Prostate gland (tissue), 2 donors: ENCODE data around the gene NLRP10. TPM values are rescaled to one million over a fixed set of nuclear protein-coding genes. Genes with fewer than 3 reads are reported as not detected.

ENCODE experiments used
- DNase-seq: peaks from one replicate; pipeline ENCODE4 v3.0.0-alpha.2; 2019; ENCODE audit warnings: low spot score
- H3K27ac ChIP-seq, 2 donors: fragments of 200-600 bp; sonication (generic); 2 replicates each; pipeline ENCODE4 v1.5.1; 2017 to 2019
- H3K27me3 ChIP-seq: fragments of 200-600 bp; sonication (generic); replicated peaks from 2 replicates; pipeline ENCODE4 v1.5.1; 2019; ENCODE audit not compliant: insufficient read depth
- H3K36me3 ChIP-seq, 2 donors: fragments of 200-600 bp; sonication (generic); 1 replicate in 1 of 2; 2 replicates in 1 of 2; pipeline versions ENCODE4 v1.5.1 to v1.8.1; 2017 to 2019
- H3K4me1 ChIP-seq: fragments of 200-600 bp; sonication (generic); replicated peaks from 2 replicates; pipeline ENCODE4 v1.5.1; 2019
- H3K4me3 ChIP-seq, 2 donors: fragments of 200-600 bp; sonication (generic); 2 replicates each; pipeline ENCODE4 v1.5.1; 2017 to 2019
- H3K9me3 ChIP-seq: fragments of 200-600 bp; sonication (generic); 2 replicates; pipeline ENCODE4 v1.5.1; 2017
- POLR2A ChIP-seq: fragments of 450-650 bp; IDR thresholded peaks from one replicate; pipeline ENCODE4 v1.6.1; 2016; ENCODE audit warnings: antibody characterized with exemption, mild to moderate bottlenecking
- POLR2AphosphoS5 ChIP-seq: sonication (generic); formaldehyde crosslinking; IDR thresholded peaks from one replicate; pipeline ENCODE4 v1.6.1; 2017; ENCODE audit warnings: antibody characterized with exemption
- WGBS: methylation state at CpG from one replicate; pipeline ENCODE4 v1.1.5; 2018; 5-methylcytosine and 5-hydroxymethylcytosine counted together
- intact Hi-C: fragments of 100-400 bp; cut with DNase I; formaldehyde crosslinking; loops from one replicate; pipeline ENCODE4 v1.14.2; 2022
- total RNA-seq, 2 donors: library from RNA; depleted of rRNA; stranded (reverse); fragments of >200 nt; gene quantifications; one replicate each; pipeline ENCODE4 v1.1.0, GENCODE V29; 2016
- TF ChIP-seq, protein P1 (sequence below), 4 experiments: fragments of 200-600 bp in 2 of 4; fragments of 450-650 bp in 2 of 4; sonication (generic) in 2 of 4; IDR thresholded peaks; 1 replicate in 3 of 4; 2 replicates in 1 of 4; pipeline ENCODE4 v1.5.1; 2016 to 2019; ENCODE audit warnings: antibody characterized with exemption in 4 of 4, mild to moderate bottlenecking in 2 of 4, moderate library complexity in 2 of 4

The NLRP10 gene
- total RNA-seq, 2 donors from 2014 or later, result not detected

DNA sequence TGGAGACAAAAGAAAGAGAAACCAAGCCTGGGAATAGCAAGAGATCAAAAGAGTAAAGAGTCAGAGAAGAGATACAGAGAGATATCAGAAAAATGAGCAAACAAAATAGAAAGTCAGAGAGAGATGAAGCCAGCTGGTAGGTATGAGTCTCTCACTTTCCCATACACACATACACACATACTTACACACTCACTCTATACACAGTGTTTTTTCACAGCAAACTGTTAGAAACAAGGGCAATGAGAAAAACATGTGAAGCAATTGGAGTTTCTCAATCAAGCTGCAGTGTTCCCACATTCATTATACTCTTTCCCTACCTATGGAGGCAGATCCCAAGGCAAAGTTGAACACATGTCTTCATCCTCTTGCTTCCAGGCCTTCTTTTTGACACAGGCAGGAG is 2.6 kb upstream of the NLRP10 start:
- no peak overlapping the region for H3K27ac ChIP-seq

DNA sequence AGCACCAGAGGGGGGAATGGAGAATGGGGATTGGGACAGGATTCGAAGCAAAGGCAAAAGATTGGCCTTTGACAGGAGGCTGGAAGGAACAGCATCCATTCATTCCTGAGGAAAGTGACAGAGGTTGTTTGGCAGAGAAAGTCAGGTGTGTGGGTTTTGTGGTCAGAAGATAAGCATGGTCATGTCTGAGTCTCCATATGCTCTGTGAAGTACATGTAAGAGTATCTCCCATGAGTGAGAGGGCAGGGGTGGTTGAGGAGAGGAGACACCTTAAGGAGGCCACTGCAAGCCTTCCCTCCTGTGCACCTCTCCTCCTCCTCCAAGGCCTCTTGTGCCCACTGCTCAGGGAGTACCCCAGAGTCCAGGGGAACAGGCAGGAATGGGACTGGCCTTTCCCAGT is 1.9 kb upstream of the NLRP10 start:
- no peak for DNase-seq
- Histone ChIP-seq H3K36me3 (no peaks in the 10 kb centered on the region), H3K9me3 (no peaks in the 10 kb centered on the region), H3K27me3 (no peaks in the 10 kb centered on the region), H3K4me1 (no peaks in the 10 kb centered on the region), H3K27ac (no peak overlapping the region), H3K4me3 (no peak overlapping the region)
- 64% methylated on average over 1 of the region's 1 CpG for WGBS
- intact Hi-C loops, result no loop called here
- TF ChIP-seq POLR2AphosphoS5 (no peak), POLR2A (no peak)
- TF ChIP-seq, protein P1, sequence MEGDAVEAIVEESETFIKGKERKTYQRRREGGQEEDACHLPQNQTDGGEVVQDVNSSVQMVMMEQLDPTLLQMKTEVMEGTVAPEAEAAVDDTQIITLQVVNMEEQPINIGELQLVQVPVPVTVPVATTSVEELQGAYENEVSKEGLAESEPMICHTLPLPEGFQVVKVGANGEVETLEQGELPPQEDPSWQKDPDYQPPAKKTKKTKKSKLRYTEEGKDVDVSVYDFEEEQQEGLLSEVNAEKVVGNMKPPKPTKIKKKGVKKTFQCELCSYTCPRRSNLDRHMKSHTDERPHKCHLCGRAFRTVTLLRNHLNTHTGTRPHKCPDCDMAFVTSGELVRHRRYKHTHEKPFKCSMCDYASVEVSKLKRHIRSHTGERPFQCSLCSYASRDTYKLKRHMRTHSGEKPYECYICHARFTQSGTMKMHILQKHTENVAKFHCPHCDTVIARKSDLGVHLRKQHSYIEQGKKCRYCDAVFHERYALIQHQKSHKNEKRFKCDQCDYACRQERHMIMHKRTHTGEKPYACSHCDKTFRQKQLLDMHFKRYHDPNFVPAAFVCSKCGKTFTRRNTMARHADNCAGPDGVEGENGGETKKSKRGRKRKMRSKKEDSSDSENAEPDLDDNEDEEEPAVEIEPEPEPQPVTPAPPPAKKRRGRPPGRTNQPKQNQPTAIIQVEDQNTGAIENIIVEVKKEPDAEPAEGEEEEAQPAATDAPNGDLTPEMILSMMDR (IDR thresholded peaks at IDR 0.05), result no peak

More for the DNA sequence above, 2.6 kb upstream of the NLRP10 start:
- no peaks in the 10 kb centered on the region for H3K9me3 ChIP-seq
- DNase-seq, result no peak
- no peak overlapping the region for H3K4me3 ChIP-seq
- H3K36me3 ChIP-seq, result no peaks in the 10 kb centered on the region
- intact Hi-C loops, result no loop called here
- TF ChIP-seq POLR2A (no peak), POLR2AphosphoS5 (no peak)
- TF ChIP-seq, protein P1 (IDR thresholded peaks at IDR 0.05), result no peak
- no peaks in the 10 kb centered on the region for H3K27me3 ChIP-seq
- no peaks in the 10 kb centered on the region for H3K4me1 ChIP-seq

DNA sequence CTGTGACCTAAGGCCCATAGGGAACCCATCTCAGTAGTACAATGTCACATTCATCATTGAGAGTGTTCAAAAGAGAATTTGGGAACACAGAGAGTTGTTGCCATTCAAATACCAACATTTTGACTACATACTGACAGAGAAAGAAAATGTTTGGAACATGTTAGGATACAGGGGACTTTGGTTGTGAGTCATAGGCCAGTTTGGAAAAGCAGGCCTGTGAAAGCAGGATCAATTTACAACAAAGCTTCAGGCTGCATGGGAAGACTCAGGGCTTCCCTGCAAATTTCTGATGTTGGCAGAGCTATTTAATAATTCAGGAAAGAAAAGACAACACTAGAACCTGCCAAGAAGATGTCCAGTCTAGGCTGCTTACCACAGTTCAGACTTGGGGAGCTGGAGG is 374 bp downstream of the NLRP10 start:
- Histone ChIP-seq H3K27ac (no peak overlapping the region), H3K4me3 (no peak overlapping the region), H3K9me3 (no peaks in the 10 kb centered on the region), H3K36me3 (no peaks in the 10 kb centered on the region), H3K27me3 (no peaks in the 10 kb centered on the region), H3K4me1 (no peaks in the 10 kb centered on the region)
- TF ChIP-seq POLR2A (no peak), POLR2AphosphoS5 (no peak)
- TF ChIP-seq, protein P1 (IDR thresholded peaks at IDR 0.05), result no peak
- intact Hi-C loops, result no loop called here
- no peak for DNase-seq

DNA sequence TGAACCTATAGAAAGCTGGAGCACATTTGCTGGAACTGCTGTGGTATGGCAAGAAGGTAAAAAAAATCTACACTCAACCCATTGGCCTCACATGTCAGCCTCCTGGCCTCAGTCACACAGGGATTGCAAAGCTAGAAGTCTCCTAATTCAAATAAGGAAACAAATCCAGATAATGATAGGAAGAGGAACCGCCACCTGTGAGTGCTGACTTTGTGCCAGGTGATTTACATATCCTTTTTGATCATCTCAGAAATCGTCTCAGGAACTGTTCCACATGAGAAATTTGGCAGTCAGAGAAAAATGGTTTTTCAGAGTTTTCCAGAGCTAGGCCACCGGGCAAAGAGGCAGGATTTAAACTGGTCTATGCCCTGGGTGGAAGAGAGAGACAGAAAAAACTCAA is 986 bp downstream of the NLRP10 start:
- TF ChIP-seq POLR2AphosphoS5, result no peak
- TF ChIP-seq, protein P1 (IDR thresholded peaks at IDR 0.05), result no peak
- TF ChIP-seq POLR2A, result no peak
- intact Hi-C loops, result no loop called here
- Histone ChIP-seq H3K27me3 (no peaks in the 10 kb centered on the region), H3K27ac (no peak overlapping the region), H3K4me1 (no peaks in the 10 kb centered on the region), H3K9me3 (no peaks in the 10 kb centered on the region), H3K4me3 (no peak overlapping the region), H3K36me3 (no peaks in the 10 kb centered on the region)
- no peak for DNase-seq
- 63% methylated on average over 3 of the region's 3 CpGs for WGBS

- WGBS, result 44% methylated on average over 1 of the region's 1 CpG
- intact Hi-C loops, result no loop called here
- H3K4me3 ChIP-seq, result no peak overlapping the region
Measured at GRCh38 chr11:7955191-7955590, 10.1 kb downstream of the NLRP10 start.

More at GRCh38 chr11:7955191-7955590, 10.1 kb downstream of the NLRP10 start:
- DNase-seq, result no peak
- Histone ChIP-seq H3K27me3 (no peaks in the 10 kb centered on the region), H3K4me1 (no peaks in the 10 kb centered on the region), H3K36me3 (no peaks in the 10 kb centered on the region), H3K27ac (no peak overlapping the region), H3K9me3 (no peaks in the 10 kb centered on the region)
- TF ChIP-seq POLR2AphosphoS5 (no peak), POLR2A (no peak)
- TF ChIP-seq, protein P1 (IDR thresholded peaks at IDR 0.05), result no peak
